NB4 (cell line): ENCODE results near the gene SOX30.

ENCODE experiments used
- DNase-seq: peaks from one replicate; pipeline ENCODE4 v3.0.0; 2010; ENCODE audit warnings: low read depth
- H3K4me3 ChIP-seq: one replicate; pipeline ENCODE4 v1.5.1; 2011; ENCODE audit warnings: mild to moderate bottlenecking, low read depth, low read length, moderate library complexity
- CTCF ChIP-seq: IDR thresholded peaks from one replicate; pipeline ENCODE4 v1.5.1; 2012; ENCODE audit warnings: low read depth, low read length
- MAX ChIP-seq: IDR thresholded peaks from 2 replicates; pipeline ENCODE4 v1.6.1; 2011; ENCODE audit warnings: low read depth, low read length
- MYC ChIP-seq: IDR thresholded peaks from 2 replicates; pipeline ENCODE4 v1.6.1; 2011; ENCODE audit warnings: low read depth, low read length
- POLR2A ChIP-seq: IDR thresholded peaks from 2 replicates; pipeline ENCODE4 v1.6.1; 2011; ENCODE audit warnings: mild to moderate bottlenecking; ENCODE audit not compliant: insufficient read length; ENCODE audit errors: extremely low read depth

SOX30 gene

GRCh38 chr5:157597277-157597676, 55.0 kb downstream of the SOX30 start:
- DNase-seq, result no peak
- H3K4me3 ChIP-seq, result no peak overlapping the region
- TF ChIP-seq MYC (no peak), CTCF (no peak), MAX (no peak), POLR2A (no peak)

DNA sequence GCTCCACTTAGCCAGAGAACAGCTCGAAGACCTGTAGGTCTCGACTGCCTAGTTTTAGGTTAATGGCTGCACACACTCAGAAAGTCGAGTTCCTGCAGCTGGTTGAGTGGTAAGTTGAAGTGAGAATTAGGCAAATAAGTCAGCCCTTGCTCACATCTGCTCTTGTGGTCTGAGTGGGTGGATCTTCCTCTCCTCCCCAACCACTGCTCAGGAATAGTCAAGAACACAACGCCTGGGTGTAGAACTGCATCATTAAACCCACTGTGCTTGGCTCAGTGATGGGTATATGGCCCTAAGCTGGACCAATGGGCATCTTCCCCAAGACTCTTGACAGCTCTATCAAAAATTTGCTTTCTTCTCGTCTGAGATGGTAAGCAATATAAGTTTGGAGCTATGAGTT, 55.8 kb downstream of the SOX30 start:
- no peak for TF ChIP-seq POLR2A
- no peak for TF ChIP-seq MYC
- TF ChIP-seq MAX, result no peak
- TF ChIP-seq CTCF, result no peak
- DNase-seq, result peak; percentile 52

GRCh38 chr5:157594675-157595459, 57.4 kb downstream of the SOX30 start:
- no peak for TF ChIP-seq MAX
- TF ChIP-seq CTCF, result no peak
- TF ChIP-seq MYC, result no peak
- TF ChIP-seq POLR2A, result no peak
- DNase-seq, result no peak

More for the DNA sequence above, 55.8 kb downstream of the SOX30 start:
- no peak overlapping the region for H3K4me3 ChIP-seq

GRCh38 chr5:157594257-157594656, 58.0 kb downstream of the SOX30 start:
- DNase-seq, result no peak
- TF ChIP-seq POLR2A (no peak), MAX (no peak), MYC (no peak), CTCF (no peak)
- no peak overlapping the region for H3K4me3 ChIP-seq

More at GRCh38 chr5:157594675-157595459, 57.4 kb downstream of the SOX30 start:
- H3K4me3 ChIP-seq, result no peak overlapping the region

DNA sequence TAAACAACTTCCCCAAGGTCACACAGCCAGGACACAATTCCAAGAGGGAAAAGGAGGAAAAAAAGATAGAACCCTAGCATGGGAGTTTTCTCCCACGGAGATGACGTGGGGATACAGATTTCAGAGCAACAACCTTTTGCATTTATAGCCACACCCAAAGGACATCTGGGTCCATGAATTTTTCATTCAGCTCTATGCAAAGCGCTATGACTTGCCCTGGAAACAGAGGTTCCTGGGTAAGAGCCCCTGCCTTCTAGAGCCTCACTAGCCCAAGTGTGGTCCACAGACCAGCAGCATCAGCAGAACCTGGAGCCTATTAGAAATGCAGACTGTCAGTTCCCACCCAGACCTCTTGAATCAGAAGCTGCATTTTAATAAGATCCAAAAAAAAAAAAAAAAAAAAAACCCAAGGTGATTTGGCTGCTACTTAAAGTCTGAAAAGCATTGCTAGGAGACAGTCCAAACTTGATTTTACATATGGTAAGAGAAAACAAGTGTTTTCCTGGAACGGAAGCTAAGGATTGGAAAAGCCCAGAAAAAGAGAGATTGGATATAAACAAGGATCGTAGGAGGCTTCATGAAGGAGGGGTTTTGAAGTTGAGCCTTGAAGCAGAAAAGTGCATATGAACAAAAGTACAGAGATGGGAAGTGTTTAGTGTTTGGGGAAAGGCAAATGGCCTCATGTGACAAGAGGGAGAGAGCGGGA, 59.0 kb downstream of the SOX30 start:
- TF ChIP-seq MAX (no peak), MYC (no peak), CTCF (no peak), POLR2A (no peak)
- H3K4me3 ChIP-seq, result no peak overlapping the region

More for the DNA sequence above, 59.0 kb downstream of the SOX30 start:
- no peak for DNase-seq
